Measurements from ENCODE around the gene ADAM33.

Gene ADAM33

GRCh38 chr20:3663031-3663701, 18.6 kb downstream of the ADAM33 start, which contains the start of gene GFRA4:
TSS of gene GFRA4 (minus strand) at chr20:3663399. CDS start at chr20:3663399, 0 bp downstream.
- no peak for DNase-seq

DNA sequence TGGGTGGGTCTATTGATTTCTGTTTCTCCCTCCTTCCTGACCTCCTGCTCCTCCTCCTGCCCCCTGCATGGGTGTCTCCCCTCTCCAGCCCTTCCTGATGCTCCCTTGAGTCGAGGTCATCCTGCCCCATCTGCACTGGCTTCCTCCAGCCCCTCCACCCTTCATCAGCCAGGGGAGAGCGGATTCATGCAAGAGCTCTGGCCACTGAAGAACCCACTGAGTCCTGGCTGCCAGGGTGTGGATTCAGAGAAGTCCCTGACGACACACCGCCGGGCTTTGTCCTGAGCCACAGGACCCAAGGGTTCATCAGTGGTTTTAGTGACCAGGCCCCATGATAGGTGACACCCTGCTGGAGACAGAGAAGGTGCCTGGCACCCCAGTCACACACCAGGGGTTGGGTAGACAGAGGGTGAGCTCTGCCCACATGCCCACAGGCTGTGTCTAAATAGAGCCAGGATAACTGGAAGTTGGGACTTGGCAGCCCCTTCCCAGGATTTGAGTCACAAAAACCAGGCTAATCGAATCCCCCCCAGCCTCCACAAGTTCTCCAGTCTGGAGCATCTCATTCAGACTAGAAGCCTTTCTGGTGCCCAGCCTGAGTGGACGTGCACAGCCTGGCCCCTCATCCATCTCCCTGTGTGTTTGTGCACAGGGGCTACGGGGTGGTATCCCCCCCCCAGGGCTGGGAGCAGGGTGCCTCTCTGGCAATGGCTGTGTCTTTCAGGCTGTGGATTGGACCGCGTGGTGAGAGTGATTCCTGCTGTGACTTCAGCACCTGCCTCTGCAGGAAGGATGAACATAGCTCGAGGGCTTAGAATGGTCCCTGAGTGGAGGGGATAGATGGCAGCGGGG, 19.8 kb downstream of the ADAM33 start:
- no peak for DNase-seq

- DNase-seq, result no peak
These were observed 20.6 kb downstream of the ADAM33 start for GRCh38 chr20:3661060-3661813.

DNA sequence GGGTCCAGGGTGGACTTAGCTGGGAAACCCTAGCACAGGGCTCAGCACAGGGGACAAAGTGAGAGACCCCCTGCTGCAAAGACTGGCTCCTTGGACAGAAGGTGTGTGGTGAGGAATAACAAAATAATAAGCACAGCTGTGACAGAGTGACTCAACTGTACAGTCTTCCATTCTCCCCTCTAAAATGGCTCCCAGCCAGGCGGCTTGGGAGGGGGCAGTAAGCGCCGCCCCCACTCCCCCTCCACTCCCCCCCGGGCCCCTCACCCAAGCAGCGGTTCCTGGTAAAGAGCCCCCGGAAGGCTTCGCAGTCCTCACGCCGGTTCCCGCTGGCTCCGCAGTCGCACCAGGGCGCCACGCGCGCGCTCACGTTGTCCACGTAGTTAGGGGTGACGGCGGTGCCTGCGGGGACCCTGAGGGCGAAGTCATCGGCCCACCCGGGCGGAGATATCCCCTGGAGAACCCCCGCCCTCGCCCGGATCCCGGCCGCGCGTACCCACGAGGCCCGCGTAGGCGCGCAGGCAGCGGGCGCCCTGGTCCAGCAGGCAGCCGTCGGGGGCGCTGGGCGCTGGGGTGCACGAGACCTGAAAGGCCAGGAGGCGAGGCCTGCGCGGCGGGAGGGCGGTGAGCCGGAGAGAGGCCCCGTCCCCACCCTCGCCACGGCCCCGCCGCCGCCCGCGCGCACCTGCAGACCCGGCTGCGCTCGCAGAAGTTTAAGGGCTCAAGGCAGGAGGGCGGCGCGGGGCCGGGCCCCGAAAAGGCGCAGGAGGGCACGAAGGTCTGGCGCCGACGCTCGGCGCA, 21.3 kb downstream of the ADAM33 start:
- no peak for DNase-seq

GRCh38 chr20:3659492-3660261, 22.1 kb downstream of the ADAM33 start:
- DNase-seq, result no peak

DNA sequence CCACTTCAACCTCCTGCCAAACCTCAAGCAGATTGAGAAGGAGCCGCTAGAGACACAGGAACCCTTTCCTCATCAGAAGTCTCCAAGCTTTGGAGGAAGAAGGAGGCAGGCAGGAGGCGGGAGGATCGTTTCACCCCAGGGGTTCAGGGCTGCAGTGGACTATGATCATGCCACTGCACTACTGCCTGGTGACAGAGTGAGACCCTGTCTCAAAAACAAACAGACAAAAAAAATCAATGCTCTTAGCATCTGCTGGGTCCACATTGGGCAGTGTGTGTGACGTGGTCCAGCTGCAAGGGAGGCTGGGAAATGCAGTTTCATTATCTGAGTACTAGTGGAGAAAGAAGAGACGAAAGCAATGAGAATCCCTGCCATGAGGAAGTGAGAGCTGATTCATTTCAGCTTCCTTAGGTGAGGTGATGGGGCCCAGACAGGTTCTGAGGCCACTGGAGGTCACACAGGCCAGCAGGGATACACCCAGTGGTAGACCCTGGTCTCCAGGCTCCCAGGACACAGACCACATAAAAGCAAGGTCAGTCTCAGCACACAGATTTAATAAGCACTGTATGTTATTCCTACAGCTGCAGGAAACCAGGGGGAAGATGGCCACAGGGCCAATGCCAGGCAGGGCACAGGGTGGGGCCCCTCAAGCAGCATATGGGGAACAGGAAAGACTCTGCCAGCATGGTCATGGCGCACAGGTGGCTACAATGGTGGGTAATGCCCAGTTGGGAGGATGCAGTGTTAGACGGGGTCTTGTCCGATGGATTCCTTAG, 22.9 kb downstream of the ADAM33 start:
- peak in 1 of 5 donors; percentile 79 for DNase-seq

GRCh38 chr20:3658019-3658715, 23.6 kb downstream of the ADAM33 start:
- no peak for DNase-seq

GRCh38 chr20:3655131-3655405, 26.7 kb downstream of the ADAM33 start:
- DNase-seq, result no peak

- DNase-seq, result no peak
These were observed 27.3 kb downstream of the ADAM33 start for GRCh38 chr20:3654326-3655130.

DNA sequence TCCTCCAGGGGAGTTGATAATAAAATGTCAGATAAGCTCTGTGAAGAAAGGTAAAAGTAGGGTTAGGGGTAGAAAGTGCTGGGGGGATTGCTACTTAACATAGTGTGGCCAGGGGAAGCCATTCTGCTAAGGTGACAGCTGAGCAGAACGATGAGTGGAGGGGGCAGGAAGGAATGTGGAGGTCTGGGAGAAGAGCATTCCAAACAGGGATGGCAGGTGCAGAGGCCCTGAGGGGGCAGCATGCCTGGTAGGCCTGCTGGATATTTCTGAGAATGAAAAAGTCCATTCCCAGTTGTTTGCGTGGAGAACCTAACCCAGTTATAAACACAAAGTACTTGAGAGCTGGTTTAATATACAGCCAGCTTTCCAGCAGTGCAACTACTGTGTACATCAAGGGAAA, 27.9 kb downstream of the ADAM33 start:
- no peak for DNase-seq

- DNase-seq, result no peak
These were observed 28.9 kb downstream of the ADAM33 start for GRCh38 chr20:3652676-3653596.

- no peak for DNase-seq
These were observed 29.6 kb downstream of the ADAM33 start for GRCh38 chr20:3652221-3652620.

- no peak for DNase-seq
These were observed 30.4 kb downstream of the ADAM33 start for GRCh38 chr20:3651204-3651962.

DNA sequence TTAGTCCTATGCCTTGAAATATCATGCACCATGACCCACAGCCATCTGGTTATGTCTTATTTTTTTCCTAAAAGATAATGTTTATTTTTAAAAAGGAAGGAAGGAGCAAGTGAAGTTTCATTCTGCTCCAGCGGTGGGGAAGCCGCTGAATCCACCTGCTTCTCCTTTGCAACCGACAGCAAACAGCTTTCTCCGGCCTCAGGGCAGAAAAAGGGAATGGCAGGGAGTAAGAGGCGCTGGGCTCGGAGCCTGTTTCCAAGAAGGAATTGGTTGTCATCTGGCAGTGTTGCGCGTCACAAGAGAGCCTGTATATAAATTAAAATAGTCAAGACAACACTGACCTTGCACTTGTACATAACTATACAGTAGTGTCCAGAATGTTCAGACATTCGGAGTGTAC, 32.9 kb downstream of the ADAM33 start:
- no peak for DNase-seq

- DNase-seq, result no peak
These were observed 34.3 kb downstream of the ADAM33 start for GRCh38 chr20:3647473-3647872.

DNA sequence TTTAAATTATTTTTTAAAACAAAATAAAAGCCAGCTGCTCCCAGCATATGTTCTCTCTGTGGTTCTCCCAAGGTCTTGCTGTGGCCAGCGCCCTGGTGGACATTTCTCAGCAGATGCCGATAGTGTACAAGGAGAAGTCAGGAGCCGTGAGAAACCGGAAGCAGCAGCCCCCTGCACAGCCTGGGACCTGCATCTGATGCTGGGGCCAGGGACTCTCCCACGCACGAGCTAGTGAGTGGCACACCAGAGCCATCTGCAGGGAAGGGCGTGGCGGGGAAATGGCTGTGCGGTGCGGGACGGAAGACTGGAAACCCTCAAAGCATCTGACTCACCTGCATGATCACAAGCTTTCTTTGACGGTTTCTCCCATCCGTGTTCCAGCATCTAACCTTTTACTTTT, 35.2 kb downstream of the ADAM33 start:
- DNase-seq, result no peak

DNA sequence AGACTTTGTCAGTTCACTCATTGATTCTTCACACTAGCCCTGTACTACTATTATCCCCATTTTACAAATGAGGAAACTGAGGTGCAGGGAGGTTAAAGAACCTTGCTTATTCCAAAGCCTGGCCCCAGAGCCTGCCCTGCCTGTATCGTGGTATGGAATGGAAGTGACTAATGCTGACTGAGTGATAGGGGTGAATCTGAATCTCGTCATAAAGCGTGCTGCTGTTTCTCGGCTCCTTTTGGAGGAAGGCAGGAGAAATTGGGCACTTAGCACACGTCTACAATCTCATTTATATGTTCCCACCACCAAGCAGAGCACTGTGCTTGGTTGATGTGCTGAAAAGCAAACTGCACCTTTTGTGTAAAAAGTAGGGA, 35.8 kb downstream of the ADAM33 start:
- no peak for DNase-seq

All from T-helper 1 cell (primary cell).